Immature natural killer cell (primary cell): ENCODE measurements around the gene PRMT7. TPM values are rescaled to one million over a fixed set of nuclear protein-coding genes. Genes with fewer than 3 reads are reported as not detected.
A peak's percentile ranks its signal among the peaks of the same experiment; 100 is the strongest.

Source experiments
- DNase-seq, 3 donors: peaks; one replicate each; pipeline ENCODE4 v3.0.0; 2022; ENCODE audit warnings: mixed read lengths in 1 of 3
- H3K27ac Mint-ChIP-seq, 6 donors: one replicate each; pipeline ENCODE4 v1.8.0; 2020; ENCODE audit warnings: mixed read lengths in 6 of 6, mild to moderate bottlenecking in 5 of 6, inconsistent platforms in 4 of 6, moderate library complexity in 3 of 6
- H3K27me3 Mint-ChIP-seq, 3 donors: one replicate each; pipeline ENCODE4 v1.8.0; 2020 to 2021; ENCODE audit warnings: low read depth in 3 of 3, mild to moderate bottlenecking in 3 of 3, mixed read lengths in 3 of 3, moderate library complexity in 3 of 3, inconsistent platforms in 1 of 3
- H3K36me3 Mint-ChIP-seq, 3 donors: one replicate each; pipeline ENCODE4 v1.8.0; 2020; ENCODE audit warnings: mixed read lengths in 3 of 3, inconsistent platforms in 2 of 3, mild to moderate bottlenecking in 2 of 3
- H3K4me1 Mint-ChIP-seq, 2 donors: one replicate each; pipeline ENCODE4 v1.8.0; 2020; ENCODE audit warnings: inconsistent platforms in 2 of 2, mild to moderate bottlenecking in 2 of 2, mixed read lengths in 2 of 2, moderate library complexity in 1 of 2
- H3K4me3 Mint-ChIP-seq, 5 donors: one replicate each; pipeline ENCODE4 v1.8.0; 2020; ENCODE audit warnings: mild to moderate bottlenecking in 5 of 5, mixed read lengths in 5 of 5, inconsistent platforms in 3 of 5, moderate library complexity in 3 of 5
- H3K9me3 Mint-ChIP-seq, 6 donors: one replicate each; pipeline ENCODE4 v1.8.0; 2020; ENCODE audit warnings: mild to moderate bottlenecking in 6 of 6, mixed read lengths in 6 of 6, inconsistent platforms in 4 of 6, moderate library complexity in 3 of 6
- polyA plus RNA-seq, 3 donors: library from polyadenylated mRNA; unstranded; fragments of 300-500 nt; fragmentation: Illumina TruSeq; gene quantifications; one replicate each; pipeline ENCODE4 v1.2.3, GENCODE V29; 2021

Gene PRMT7
- polyA plus RNA-seq, 3 donors from 2014 or later, result 30.8 to 51.8 (median 44.2) TPM

DNA sequence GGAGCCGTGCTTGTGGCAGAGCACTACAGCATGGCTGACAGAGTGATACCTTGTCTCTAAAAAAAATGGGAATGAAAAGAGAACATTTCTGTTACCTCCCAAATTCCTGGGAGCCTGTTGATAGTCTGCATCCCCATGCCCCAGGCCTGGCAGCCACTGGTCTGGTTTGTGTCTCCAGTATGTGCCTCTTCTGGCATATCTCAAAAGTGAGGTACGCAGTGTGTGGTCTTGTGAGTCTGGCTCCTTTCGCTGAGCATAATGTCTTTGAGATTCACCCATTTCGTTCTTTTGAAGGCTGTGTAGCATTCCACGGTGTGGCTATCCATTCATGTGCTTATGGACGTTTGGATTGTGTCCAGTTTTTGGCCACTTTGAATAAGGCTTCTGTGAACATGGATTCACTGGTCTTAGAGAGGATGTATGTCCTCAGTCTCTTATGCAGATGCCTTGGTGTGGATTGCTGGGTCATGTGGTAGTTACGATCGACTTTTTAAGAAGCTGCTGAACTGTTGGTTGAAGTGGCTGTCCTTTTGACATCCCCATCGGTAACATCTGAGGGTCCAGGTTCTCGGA lies 39.1 kb downstream of the PRMT7 start:
- no peak for DNase-seq
- Mint-ChIP-seq H3K9me3 (no peaks in the 10 kb centered on the region), H3K4me3 (no peak overlapping the region), H3K4me1 (peaks cover 0 to under 1% of the 10 kb centered on the region in 2 donors), H3K36me3 (peaks cover 31 to 69% (median 33%) of the 10 kb centered on the region in 3 donors), H3K27me3 (peaks cover 0 to 4% (median 1%) of the 10 kb centered on the region in 3 donors), H3K27ac (no peak overlapping the region)

GRCh38 chr16:68350813-68351350 lies 40.1 kb downstream of the PRMT7 start:
- peaks cover 9% of the 10 kb centered on the region in 2 donors for H3K4me1 Mint-ChIP-seq
- H3K27ac Mint-ChIP-seq, result peak overlapping the region in 1 of 6 donors; percentile 53
- peaks cover 0 to 4% (median 1%) of the 10 kb centered on the region in 3 donors for H3K27me3 Mint-ChIP-seq
- H3K4me3 Mint-ChIP-seq, result no peak overlapping the region
- H3K9me3 Mint-ChIP-seq, result no peaks in the 10 kb centered on the region
- DNase-seq, result no peak
- peaks cover 26 to 71% (median 32%) of the 10 kb centered on the region in 3 donors for H3K36me3 Mint-ChIP-seq

DNA sequence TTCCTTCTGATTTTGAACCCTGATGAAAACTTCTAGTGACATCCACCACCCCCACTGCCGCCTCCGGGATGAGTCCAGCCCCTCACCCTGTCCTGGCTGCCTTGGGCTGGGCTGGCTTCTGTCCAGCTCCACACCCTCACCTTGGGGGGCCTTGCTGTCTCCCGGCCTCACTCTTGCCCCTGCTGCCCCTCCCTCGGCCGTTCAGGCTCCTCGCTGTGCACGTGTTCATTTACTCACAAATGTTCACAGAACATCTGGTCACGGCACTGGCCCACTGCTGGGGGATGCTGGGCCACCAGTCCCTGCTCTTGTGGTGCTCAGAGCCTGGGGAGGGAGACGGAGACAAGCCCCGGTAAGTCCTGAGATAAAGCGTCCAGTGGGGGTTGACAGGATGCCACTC lies 40.6 kb downstream of the PRMT7 start:
- no peak for DNase-seq
- H3K27ac Mint-ChIP-seq, result no peak overlapping the region
- H3K27me3 Mint-ChIP-seq, result peaks cover 0 to 7% (median 3%) of the 10 kb centered on the region in 3 donors
- peaks cover 13 to 14% of the 10 kb centered on the region in 2 donors for H3K4me1 Mint-ChIP-seq
- no peaks in the 10 kb centered on the region for H3K9me3 Mint-ChIP-seq
- H3K4me3 Mint-ChIP-seq, result no peak overlapping the region
- peaks cover 20 to 70% (median 31%) of the 10 kb centered on the region in 3 donors for H3K36me3 Mint-ChIP-seq

DNA sequence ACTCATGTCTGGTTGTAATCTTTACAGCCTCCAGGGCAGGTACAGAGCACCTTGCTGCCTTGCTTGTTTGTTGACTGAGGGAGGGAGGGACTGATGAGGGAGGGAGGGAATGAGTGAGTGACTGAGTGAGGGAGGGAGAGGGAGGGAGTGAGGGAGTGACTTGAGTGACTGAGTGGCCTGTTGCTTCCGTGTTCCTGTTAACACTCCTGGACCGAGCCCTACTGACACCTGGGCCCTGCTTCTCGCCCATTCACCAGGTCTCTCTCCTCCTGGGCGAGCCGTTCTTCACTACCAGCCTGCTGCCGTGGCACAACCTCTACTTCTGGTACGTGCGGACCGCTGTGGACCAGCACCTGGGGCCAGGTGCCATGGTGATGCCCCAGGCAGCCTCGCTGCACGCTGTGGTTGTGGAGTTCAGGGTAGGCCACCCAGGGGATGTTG lies 41.2 kb downstream of the PRMT7 start:
- Mint-ChIP-seq H3K27me3 (peaks cover 0 to 12% (median 2%) of the 10 kb centered on the region in 3 donors), H3K9me3 (no peaks in the 10 kb centered on the region), H3K4me3 (no peak overlapping the region), H3K4me1 (peaks cover 19% of the 10 kb centered on the region in 2 donors), H3K36me3 (peaks cover 19 to 65% (median 27%) of the 10 kb centered on the region in 3 donors), H3K27ac (no peak overlapping the region)
- no peak for DNase-seq

GRCh38 chr16:68353366-68353765 lies 42.5 kb downstream of the PRMT7 start:
- no peak for DNase-seq
- peaks cover 31 to 33% of the 10 kb centered on the region in 2 donors for H3K4me1 Mint-ChIP-seq
- no peak overlapping the region for H3K4me3 Mint-ChIP-seq
- H3K36me3 Mint-ChIP-seq, result peaks cover 14 to 57% (median 21%) of the 10 kb centered on the region in 3 donors
- no peaks in the 10 kb centered on the region for H3K9me3 Mint-ChIP-seq
- H3K27ac Mint-ChIP-seq, result no peak overlapping the region
- peaks cover 0 to 12% (median 2%) of the 10 kb centered on the region in 3 donors for H3K27me3 Mint-ChIP-seq

GRCh38 chr16:68354816-68355215 lies 44.0 kb downstream of the PRMT7 start:
- DNase-seq, result no peak
- Mint-ChIP-seq H3K4me1 (peaks cover 34 to 36% of the 10 kb centered on the region in 2 donors), H3K4me3 (no peak overlapping the region), H3K27ac (peak overlapping the region in 1 of 6 donors; percentile 55), H3K36me3 (peaks cover 5 to 48% (median 12%) of the 10 kb centered on the region in 3 donors), H3K9me3 (no peaks in the 10 kb centered on the region), H3K27me3 (peaks cover 0 to 9% (median 2%) of the 10 kb centered on the region in 3 donors)

DNA sequence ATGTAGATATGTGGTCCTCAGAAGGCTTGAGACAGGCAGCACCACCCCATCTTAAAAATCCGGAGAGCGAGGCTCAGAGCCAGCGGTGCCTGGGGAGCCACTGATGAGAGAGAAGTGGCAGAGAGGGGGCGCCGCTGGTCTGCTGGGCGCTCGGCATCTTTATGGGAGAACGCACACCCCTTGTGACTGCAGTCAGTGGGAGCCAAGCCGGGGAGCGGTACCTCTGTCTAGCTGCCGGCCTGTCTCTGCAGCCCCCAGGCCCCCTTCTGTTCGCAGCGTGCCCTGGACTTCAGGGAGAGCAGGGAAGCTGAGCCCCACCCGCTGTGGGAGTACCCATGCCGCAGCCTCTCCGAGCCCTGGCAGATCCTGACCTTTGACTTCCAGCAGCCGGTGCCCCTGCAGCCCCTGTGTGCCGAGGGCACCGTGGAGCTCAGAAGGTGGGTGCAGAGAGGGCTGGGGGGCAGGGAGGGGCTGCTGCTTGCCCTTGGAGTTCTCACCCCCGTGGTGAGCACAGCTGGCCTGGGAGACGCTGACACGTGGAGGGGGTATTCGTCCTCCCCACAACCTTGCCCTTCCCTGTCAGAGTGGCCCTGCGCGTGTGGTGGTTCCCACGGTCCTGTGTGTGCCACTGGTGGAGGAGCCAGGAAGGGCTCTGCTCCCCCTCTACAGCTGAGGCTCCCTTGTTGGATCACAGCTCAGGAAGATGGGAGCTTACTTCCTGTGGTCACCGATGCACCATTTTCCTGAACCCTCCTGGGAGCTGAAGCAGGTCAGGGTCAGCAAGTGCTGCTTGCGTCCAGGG lies 44.8 kb downstream of the PRMT7 start:
- Mint-ChIP-seq H3K36me3 (peaks cover 2 to 40% (median 14%) of the 10 kb centered on the region in 3 donors), H3K4me3 (peak overlapping the region in 4 of 5 donors; percentile 9 to 79 (median 78)), H3K4me1 (peaks cover 34 to 36% of the 10 kb centered on the region in 2 donors), H3K27me3 (peaks cover 0 to 9% (median 2%) of the 10 kb centered on the region in 3 donors), H3K9me3 (no peaks in the 10 kb centered on the region), H3K27ac (no peak overlapping the region)
- DNase-seq, result no peak

DNA sequence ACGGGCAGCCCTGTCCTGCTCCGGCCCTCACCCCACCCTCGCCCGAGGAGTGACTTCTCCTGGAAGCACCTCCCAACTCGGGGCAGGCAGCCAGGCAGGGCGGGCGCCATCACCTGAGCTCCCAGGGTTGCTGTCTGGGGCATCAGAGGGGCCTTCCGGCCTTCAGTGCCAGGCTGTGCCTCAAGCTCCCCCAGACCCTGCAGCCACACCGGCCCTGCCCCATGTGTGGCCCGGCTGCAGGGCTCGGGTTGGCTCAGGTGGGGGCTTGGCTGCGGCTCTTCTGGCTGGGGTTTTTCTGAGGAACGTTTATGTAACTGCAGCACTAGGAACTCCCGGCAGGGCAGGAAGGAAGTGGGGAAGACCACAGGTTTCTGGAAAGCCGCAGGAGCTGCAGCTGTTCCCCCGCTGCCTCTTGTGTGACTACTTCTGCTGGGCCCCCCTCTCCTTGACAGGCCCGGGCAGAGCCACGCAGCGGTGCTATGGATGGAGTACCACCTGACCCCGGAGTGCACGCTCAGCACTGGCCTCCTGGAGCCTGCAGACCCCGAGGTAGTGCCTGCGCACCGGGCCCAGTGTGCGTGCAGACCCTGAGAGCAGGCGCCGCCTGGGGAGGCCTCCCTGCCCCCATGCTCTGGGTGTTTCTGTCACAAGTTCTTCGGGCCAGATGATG lies 45.6 kb downstream of the PRMT7 start:
- H3K36me3 Mint-ChIP-seq, result peaks cover 0 to 37% (median 12%) of the 10 kb centered on the region in 3 donors
- H3K27me3 Mint-ChIP-seq, result peaks cover 0 to 9% (median 2%) of the 10 kb centered on the region in 3 donors
- DNase-seq, result peak; percentile 60 to 67 (median 64)
- H3K9me3 Mint-ChIP-seq, result no peaks in the 10 kb centered on the region
- peak overlapping the region in 2 of 6 donors; percentile 40 to 62 for H3K27ac Mint-ChIP-seq
- H3K4me3 Mint-ChIP-seq, result peak overlapping the region; percentile 70 to 81 (median 78)
- peaks cover 34 to 36% of the 10 kb centered on the region in 2 donors for H3K4me1 Mint-ChIP-seq

DNA sequence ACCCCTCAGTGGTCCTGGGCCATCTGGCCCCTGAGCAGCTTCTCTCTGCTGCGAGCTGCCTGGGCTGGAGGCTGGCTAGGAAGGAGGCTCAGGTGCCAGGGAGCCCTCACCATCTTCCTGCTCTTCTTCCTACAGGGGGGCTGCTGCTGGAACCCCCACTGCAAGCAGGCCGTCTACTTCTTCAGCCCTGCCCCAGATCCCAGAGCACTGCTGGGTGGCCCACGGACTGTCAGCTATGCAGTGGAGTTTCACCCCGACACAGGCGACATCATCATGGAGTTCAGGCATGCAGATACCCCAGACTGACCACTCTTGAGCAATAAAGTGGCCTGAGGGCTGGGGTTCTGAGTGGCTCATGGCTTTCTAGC lies 46.1 kb downstream of the PRMT7 start:
- H3K9me3 Mint-ChIP-seq, result no peaks in the 10 kb centered on the region
- H3K4me1 Mint-ChIP-seq, result peaks cover 34 to 36% of the 10 kb centered on the region in 2 donors
- peaks cover 0 to 31% (median 12%) of the 10 kb centered on the region in 3 donors for H3K36me3 Mint-ChIP-seq
- peak overlapping the region; percentile 70 to 81 (median 78) for H3K4me3 Mint-ChIP-seq
- no peak for DNase-seq
- H3K27me3 Mint-ChIP-seq, result peaks cover 0 to 9% (median 2%) of the 10 kb centered on the region in 3 donors
- H3K27ac Mint-ChIP-seq, result peak overlapping the region in 1 of 6 donors; percentile 30

- peak overlapping the region; percentile 27 to 78 (median 46) for H3K4me3 Mint-ChIP-seq
- peaks cover 34 to 36% of the 10 kb centered on the region in 2 donors for H3K4me1 Mint-ChIP-seq
- peaks cover 0 to 30% (median 12%) of the 10 kb centered on the region in 3 donors for H3K36me3 Mint-ChIP-seq
- no peaks in the 10 kb centered on the region for H3K9me3 Mint-ChIP-seq
- peak overlapping the region in 1 of 6 donors; percentile 24 for H3K27ac Mint-ChIP-seq
- DNase-seq, result no peak
- peaks cover 0 to 9% (median 2%) of the 10 kb centered on the region in 3 donors for H3K27me3 Mint-ChIP-seq
These were observed 46.7 kb downstream of the PRMT7 start for GRCh38 chr16:68357521-68357922.

- peak overlapping the region in 4 of 5 donors; percentile 44 to 71 (median 50) for H3K4me3 Mint-ChIP-seq
- no peak for DNase-seq
- no peaks in the 10 kb centered on the region for H3K9me3 Mint-ChIP-seq
- H3K36me3 Mint-ChIP-seq, result peaks cover 0 to 26% (median 12%) of the 10 kb centered on the region in 3 donors
- H3K27me3 Mint-ChIP-seq, result peaks cover 0 to 9% (median 2%) of the 10 kb centered on the region in 3 donors
- H3K27ac Mint-ChIP-seq, result peak overlapping the region in 1 of 6 donors; percentile 42
- H3K4me1 Mint-ChIP-seq, result peaks cover 34 to 36% of the 10 kb centered on the region in 2 donors
These were observed 47.1 kb downstream of the PRMT7 start for GRCh38 chr16:68357923-68358322.

DNA sequence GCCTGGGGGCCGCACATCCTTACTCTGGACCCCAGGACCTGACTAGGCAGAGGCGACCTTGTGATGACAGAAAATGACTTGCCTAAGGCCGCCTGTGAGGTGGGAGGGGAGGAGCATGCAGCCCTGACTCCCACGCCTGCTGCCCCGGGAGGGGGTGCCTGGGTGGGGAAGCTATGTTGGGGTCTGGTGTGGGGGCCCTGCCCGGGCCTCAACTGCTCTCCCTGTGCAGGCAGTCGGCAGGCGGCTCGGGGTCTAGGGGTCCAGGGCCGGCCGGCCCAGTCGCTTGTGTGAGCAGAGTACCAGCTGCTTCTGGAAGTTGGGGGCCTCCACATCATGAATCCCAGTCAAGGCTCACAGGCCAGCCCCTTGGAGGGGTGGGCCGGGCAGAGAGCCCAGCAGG lies 48.1 kb downstream of the PRMT7 start:
- no peak overlapping the region for H3K4me3 Mint-ChIP-seq
- no peak for DNase-seq
- peaks cover 0 to 9% (median 2%) of the 10 kb centered on the region in 3 donors for H3K27me3 Mint-ChIP-seq
- no peak overlapping the region for H3K27ac Mint-ChIP-seq
- no peaks in the 10 kb centered on the region for H3K9me3 Mint-ChIP-seq
- peaks cover 0 to 16% (median 9%) of the 10 kb centered on the region in 3 donors for H3K36me3 Mint-ChIP-seq
- H3K4me1 Mint-ChIP-seq, result peaks cover 34 to 36% of the 10 kb centered on the region in 2 donors
